ENCODE measurements around the gene ZFP14.

- no peak for TF ChIP-seq CTCF (IDR thresholded peaks at IDR 0.05)
- no peak for TF ChIP-seq POLR2A (IDR thresholded peaks at IDR 0.05)
Observed at GRCh38 chr19:36418287-36419001, 39.4 kb upstream of the ZFP14 start, which contains the start of gene ZFP82.

All from suprapubic skin (tissue), 3 donors.